NCI-H1105 treated with DMSO at 0.1 percent for 48 hours (cell line): Measurements from ENCODE around the gene AFDN.

ENCODE experiments used
- DNase-seq: peaks from one replicate; lab custom pipeline; 2025; lab: John Stamatoyannopoulos, UW

The AFDN gene

GRCh38 chr6:167826896-167827582 lies at the start of gene AFDN:
TSS of gene AFDN (plus strand) at chr6:167826911. CDS start at chr6:167827133, 222 bp downstream.
- DNase-seq = peak; percentile 58

- no peak for DNase-seq
Observed at GRCh38 chr6:167778497-167779128, 48.1 kb upstream of the AFDN start.

GRCh38 chr6:167779129-167779992 lies 47.4 kb upstream of the AFDN start:
- peak; percentile 74 for DNase-seq

GRCh38 chr6:167779993-167780655 lies 46.6 kb upstream of the AFDN start:
- no peak for DNase-seq

GRCh38 chr6:167781066-167781767 lies 45.5 kb upstream of the AFDN start:
- DNase-seq = no peak

GRCh38 chr6:167781868-167782267 lies 44.8 kb upstream of the AFDN start:
- DNase-seq = no peak

GRCh38 chr6:167782698-167783517 lies 43.8 kb upstream of the AFDN start:
- DNase-seq = no peak

- no peak for DNase-seq
Observed at GRCh38 chr6:167786853-167787675, 39.6 kb upstream of the AFDN start.

GRCh38 chr6:167787896-167788562 lies 38.7 kb upstream of the AFDN start:
- no peak for DNase-seq

- DNase-seq = no peak
Observed at GRCh38 chr6:167788563-167788903, 38.2 kb upstream of the AFDN start.

GRCh38 chr6:167789358-167789757 lies 37.4 kb upstream of the AFDN start:
- no peak for DNase-seq

- no peak for DNase-seq
Observed at GRCh38 chr6:167791091-167791779, 35.5 kb upstream of the AFDN start.

GRCh38 chr6:167791780-167792478 lies 34.8 kb upstream of the AFDN start:
- no peak for DNase-seq

GRCh38 chr6:167793421-167793820 lies 33.3 kb upstream of the AFDN start:
- no peak for DNase-seq

- DNase-seq = no peak
Observed at GRCh38 chr6:167794161-167795157, 32.3 kb upstream of the AFDN start.

GRCh38 chr6:167795321-167795811 lies 31.3 kb upstream of the AFDN start:
- no peak for DNase-seq

GRCh38 chr6:167795874-167796191 lies 30.9 kb upstream of the AFDN start:
- no peak for DNase-seq
